K562 (cell line): ENCODE data around the gene SLC35A4. TPM values are rescaled to one million over a fixed set of nuclear protein-coding genes. Genes with fewer than 3 reads are reported as not detected.

Experiments
- ARID2 ChIP-seq: fragments of 450-650 bp; IDR thresholded peaks from 2 replicates; pipeline ENCODE4 v1.6.1; 2017; ENCODE audit warnings: antibody characterized with exemption, mild to moderate bottlenecking
- CBX2 ChIP-seq: fragments of 200-600 bp; sonication (generic); IDR thresholded peaks from one replicate; pipeline ENCODE4 v1.6.1; 2012; ENCODE audit warnings: mild to moderate bottlenecking, low read length, inconsistent platforms; ENCODE audit not compliant: insufficient read depth, poor library complexity, severe bottlenecking
- CBX8 ChIP-seq: fragments of 200-600 bp; sonication (generic); IDR thresholded peaks from 2 replicates; pipeline ENCODE4 v1.6.1; 2012; ENCODE audit warnings: borderline replicate concordance, mixed run types, low read depth, mild to moderate bottlenecking, moderate library complexity, mixed read lengths, low read length, control low read depth, inconsistent platforms; ENCODE audit not compliant: poor library complexity, severe bottlenecking; ENCODE audit errors: extremely low read depth
- CREB3L1 ChIP-seq: fragments of 450-650 bp; IDR thresholded peaks from 2 replicates; pipeline ENCODE4 v1.6.1; 2014; ENCODE audit warnings: low read depth, mild to moderate bottlenecking, moderate library complexity, borderline replicate concordance
- ELF2 ChIP-seq: fragments of 250-450 bp; sonication (Bioruptor Pico); IDR thresholded peaks from 2 replicates; pipeline ENCODE4 v1.5.0; 2021; ENCODE audit warnings: mild to moderate bottlenecking
- FOS ChIP-seq: IDR thresholded peaks from 3 replicates; pipeline ENCODE4 v1.6.1; 2011; ENCODE audit not compliant: insufficient read length; ENCODE audit errors: extremely low read depth
- FOXK1 ChIP-seq: sonication (generic); formaldehyde crosslinking; IDR thresholded peaks from 2 replicates; pipeline ENCODE4 v1.8.0; 2022; ENCODE audit warnings: missing genetic modification reagents, mild to moderate bottlenecking, borderline replicate concordance
- GABPB2 ChIP-seq: fragments of 250-450 bp; sonication (Bioruptor Pico); conservative IDR thresholded peaks from 2 replicates; pipeline ENCODE4 v1.5.1; 2021; ENCODE audit warnings: mild to moderate bottlenecking
- HDAC6 ChIP-seq: IDR thresholded peaks from 2 replicates; pipeline ENCODE4 v1.6.1; 2012; ENCODE audit warnings: low read depth, mild to moderate bottlenecking, control low read depth, inconsistent platforms, low read length, moderate library complexity
- KDM1A ChIP-seq, 2 experiments: fragments of 450-650 bp; IDR thresholded peaks; 2 replicates each; pipeline ENCODE4 v1.6.1; 2016; ENCODE audit warnings: mild to moderate bottlenecking in 2 of 2
- MEF2D ChIP-seq: conservative IDR thresholded peaks from 2 replicates; pipeline ENCODE4 v1.6.1; 2016; ENCODE audit warnings: low read depth, missing genetic modification characterization, missing compliant biosample characterization
- MITF ChIP-seq: IDR thresholded peaks from 2 replicates; pipeline ENCODE4 v1.6.1; 2014; ENCODE audit warnings: antibody characterized with exemption
- PCBP2 ChIP-seq: fragments of 200-400 bp; formaldehyde crosslinking; IDR thresholded peaks from 2 replicates; pipeline ENCODE4 v1.6.1; 2018; ENCODE audit warnings: low read length, low read depth, mild to moderate bottlenecking, moderate library complexity; ENCODE audit not compliant: poor library complexity, severe bottlenecking
- PHB ChIP-seq: fragments of 250-450 bp; sonication (Bioruptor Pico); IDR thresholded peaks from 2 replicates; pipeline ENCODE4 v1.5.0; 2021
- PHF20 ChIP-seq: fragments of 450-650 bp; IDR thresholded peaks from 2 replicates; pipeline ENCODE4 v1.6.1; 2018; ENCODE audit not compliant: partially characterized antibody
- PREB ChIP-seq: sonication (generic); formaldehyde crosslinking; IDR thresholded peaks from 2 replicates; pipeline ENCODE4 v1.8.1; 2023; ENCODE audit warnings: mild to moderate bottlenecking, missing genetic modification reagents
- SMAD4 ChIP-seq: fragments of 250-450 bp; sonication (Bioruptor Pico); conservative IDR thresholded peaks from 2 replicates; pipeline ENCODE4 v1.8.0; 2021; ENCODE audit warnings: inconsistent platforms, mild to moderate bottlenecking, moderate library complexity
- TBL1XR1 ChIP-seq, 2 experiments: IDR thresholded peaks; 2 replicates each; pipeline ENCODE4 v1.6.1; 2012; ENCODE audit warnings: improper control_type of control experiment in 2 of 2, low read length in 2 of 2, mild to moderate bottlenecking in 1 of 2
- ZBTB17 ChIP-seq: fragments of 450-650 bp; formaldehyde crosslinking; IDR thresholded peaks from 2 replicates; pipeline ENCODE4 v1.4.0; 2020; ENCODE audit warnings: mild to moderate bottlenecking
- ZNF146 ChIP-seq: IDR thresholded peaks from one replicate; pipeline ENCODE4 v1.6.1; 2018; ENCODE audit warnings: missing compliant biosample characterization; ENCODE audit not compliant: unreplicated experiment
- ZNF212 ChIP-seq: fragments of 450-650 bp; formaldehyde crosslinking; IDR thresholded peaks from 2 replicates; pipeline ENCODE4 v1.4.0; 2020; ENCODE audit warnings: mild to moderate bottlenecking
- ZNF347 ChIP-seq: fragments of 450-650 bp; formaldehyde crosslinking; IDR thresholded peaks from 2 replicates; pipeline ENCODE4 v1.4.0; 2020; ENCODE audit warnings: low read depth, mild to moderate bottlenecking, moderate library complexity
- ZNF76 ChIP-seq: fragments of 250-450 bp; sonication (Bioruptor Pico); IDR thresholded peaks from 2 replicates; pipeline ENCODE4 v1.4.0; 2020; ENCODE audit warnings: mild to moderate bottlenecking, moderate library complexity, borderline replicate concordance
- polyA plus RNA-seq, 8 experiments: library from polyadenylated mRNA; depleted of rRNA in 4 of 8; stranded (reverse) in 5 of 8; unstranded in 3 of 8; fragments of >200 nt; fragmentation: Nextera tagmentation in 2 of 8; fragmentation: Illumina TruSeq in 1 of 8; extraction: Ambion mirVana in 2 of 8; extraction: Trizol in 1 of 8; gene quantifications; 2 replicates each; pipeline versions ENCODE4 v1.2.1 to v1.2.3, GENCODE V29; 2011 to 2014; ENCODE audit warnings: inconsistent platforms in 1 of 8, missing spikeins in 1 of 8
- total RNA-seq, 7 experiments: library from RNA; depleted of rRNA in 6 of 7; stranded (reverse); fragments of >200 nt in 6 of 7; fragmentation: Illumina TruSeq in 2 of 7; extraction: Trizol in 2 of 7; gene quantifications; 2 replicates each; pipeline versions ENCODE4 v1.2.1 to v1.2.3, GENCODE V29; 2011 to 2021; ENCODE audit warnings: low replicate concordance in 1 of 7
- TF ChIP-seq, protein P1 (sequence below): fragments of 250-450 bp; sonication (Bioruptor Pico); IDR thresholded peaks from 2 replicates; pipeline ENCODE4 v1.8.0; 2021; ENCODE audit warnings: borderline replicate concordance, mild to moderate bottlenecking, moderate library complexity; ENCODE audit not compliant: poor library complexity, severe bottlenecking

The SLC35A4 gene
- total and polyA plus RNA-seq, 9 of the 15 experiments (the other 6 are each of a cell fraction or from before 2014, with no cell fraction given), result 21.8 to 171 (median 42.5) TPM

GRCh38 chr5:140549237-140550144, 15.1 kb upstream of the SLC35A4 start (continued):
- TF ChIP-seq ELF2, result no peak
- TF ChIP-seq CREB3L1, result no peak
- no peak for TF ChIP-seq MITF
- TF ChIP-seq TBL1XR1 (IDR thresholded peaks at IDR 0.05; ENCODE audit: low read length in 2 of 2), result no peak
- TF ChIP-seq ARID2, result no peak
- no peak for TF ChIP-seq HDAC6
- no peak for TF ChIP-seq SMAD4 (CRISPR knock-in tag)
- no peak for TF ChIP-seq FOS
- no peak for TF ChIP-seq PHB
- no peak for TF ChIP-seq PREB (CRISPR knock-in tag)
- TF ChIP-seq MEF2D (tag), result no peak
- TF ChIP-seq CBX2, result no peak
- no peak for TF ChIP-seq ZNF212
- TF ChIP-seq, protein P1, sequence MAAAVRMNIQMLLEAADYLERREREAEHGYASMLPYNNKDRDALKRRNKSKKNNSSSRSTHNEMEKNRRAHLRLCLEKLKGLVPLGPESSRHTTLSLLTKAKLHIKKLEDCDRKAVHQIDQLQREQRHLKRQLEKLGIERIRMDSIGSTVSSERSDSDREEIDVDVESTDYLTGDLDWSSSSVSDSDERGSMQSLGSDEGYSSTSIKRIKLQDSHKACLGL, result no peak
- 0 out of 4 replicates have a peak, but pooled peaks of 1 of the 2 experiments have one; percentile 7 for TF ChIP-seq KDM1A (IDR thresholded peaks at IDR 0.05)
- no peak for TF ChIP-seq ZNF76
- TF ChIP-seq ZNF146 (CRISPR knock-in tag), result no peak
- TF ChIP-seq GABPB2 (CRISPR knock-in tag), result no peak
- TF ChIP-seq ZNF347 (CRISPR knock-in tag), result no peak
- no peak for TF ChIP-seq FOXK1 (CRISPR knock-in tag)
- TF ChIP-seq CBX8, result no peak
- TF ChIP-seq ZBTB17, result 0 out of 2 replicates have a peak, but pooled peaks have one; percentile 32
- TF ChIP-seq PCBP2, result no peak
- TF ChIP-seq PHF20, result no peak
